Measurements from ENCODE around the gene SPSB2.

DNA sequence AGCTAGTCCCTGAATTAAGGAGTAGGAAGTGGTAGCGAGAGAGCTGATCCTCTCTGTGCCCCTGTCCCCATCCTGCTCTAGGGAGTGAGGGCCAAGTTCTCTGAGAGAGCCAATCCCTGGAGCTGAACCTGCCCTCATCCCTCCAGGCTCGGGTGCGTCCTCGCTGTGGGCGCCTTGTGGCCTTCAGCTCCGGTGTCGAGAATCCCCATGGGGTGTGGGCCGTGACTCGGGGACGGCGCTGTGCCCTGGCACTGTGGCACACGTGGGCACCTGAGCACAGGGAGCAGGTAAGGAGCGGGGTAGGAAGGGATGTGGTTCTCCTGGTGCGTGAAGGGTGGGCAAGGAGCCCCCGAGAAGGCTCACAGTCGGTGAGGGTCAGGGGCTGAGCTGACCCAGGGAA lies 34.2 kb downstream of the SPSB2 start:
- no peak for TF ChIP-seq POLR2A (IDR thresholded peaks at IDR 0.05; ENCODE audit: low read length)
- TF ChIP-seq GATA1 (IDR thresholded peaks at IDR 0.05; ENCODE audit: low read depth, low read length) = no peak
